ENCODE data around the gene PPP1R16B.

Gene PPP1R16B

GRCh38 chr20:38804221-38804620 is 1.3 kb upstream of the PPP1R16B start:
- no peak for TF ChIP-seq CTCF (conservative IDR thresholded peaks at IDR 0.05; ENCODE audit: low read depth, low read length)
- H4K20me1 ChIP-seq (ENCODE audit: insufficient read depth): no peaks in the 10 kb centered on the region
- H3K4me1 ChIP-seq (ENCODE audit: low read depth, poor library complexity, severe bottlenecking): peaks cover 4% of the 10 kb centered on the region
- no peak overlapping the region for H2AFZ ChIP-seq (ENCODE audit: low read depth)
- H3K27me3 ChIP-seq (ENCODE audit: insufficient read depth, low read depth): no peaks in the 10 kb centered on the region
- no peak overlapping the region for H3K27ac ChIP-seq
- no peaks in the 10 kb centered on the region for H3K79me2 ChIP-seq (ENCODE audit: insufficient read depth, low read depth)
- H3K4me3 ChIP-seq (IDR thresholded peaks at IDR 0.05; ENCODE audit: insufficient read depth, low read depth, low read length): no peak overlapping the region
- no peak overlapping the region for H3K4me2 ChIP-seq
- H3K36me3 ChIP-seq (ENCODE audit: insufficient read depth): no peaks in the 10 kb centered on the region
- H3K9ac ChIP-seq: no peak overlapping the region

- Histone ChIP-seq H3K79me2 (ENCODE audit: insufficient read depth, low read depth) (no peaks in the 10 kb centered on the region), H3K4me3 (IDR thresholded peaks at IDR 0.05; ENCODE audit: insufficient read depth, low read depth, low read length) (no peak overlapping the region), H3K36me3 (ENCODE audit: insufficient read depth) (no peaks in the 10 kb centered on the region), H4K20me1 (ENCODE audit: insufficient read depth) (no peaks in the 10 kb centered on the region), H3K27ac (no peak overlapping the region), H3K4me1 (ENCODE audit: low read depth, poor library complexity, severe bottlenecking) (peaks cover 4% of the 10 kb centered on the region), H3K9ac (peak overlapping the region; percentile 41; the same call in 1 of the 2 replicates), H2AFZ (ENCODE audit: low read depth) (peak overlapping the region; percentile 99), H3K4me2 (peak overlapping the region; percentile 97), H3K27me3 (ENCODE audit: insufficient read depth, low read depth) (no peaks in the 10 kb centered on the region)
- no peak for TF ChIP-seq CTCF (conservative IDR thresholded peaks at IDR 0.05; ENCODE audit: low read depth, low read length)
These were observed 605 bp upstream of the PPP1R16B start for GRCh38 chr20:38804682-38805501.

GRCh38 chr20:38805958-38806854 is 709 bp downstream of the PPP1R16B start:
- Histone ChIP-seq H3K4me1 (ENCODE audit: low read depth, poor library complexity, severe bottlenecking) (peaks cover 4% of the 10 kb centered on the region), H3K4me2 (peak overlapping the region; percentile 97), H3K27ac (no peak overlapping the region), H3K4me3 (IDR thresholded peaks at IDR 0.05; ENCODE audit: insufficient read depth, low read depth, low read length) (no peak overlapping the region), H2AFZ (ENCODE audit: low read depth) (peak overlapping the region; percentile 99), H3K9ac (peak overlapping the region; percentile 41; the same call in 1 of the 2 replicates), H3K36me3 (ENCODE audit: insufficient read depth) (no peaks in the 10 kb centered on the region), H3K27me3 (ENCODE audit: insufficient read depth, low read depth) (no peaks in the 10 kb centered on the region), H3K79me2 (ENCODE audit: insufficient read depth, low read depth) (no peaks in the 10 kb centered on the region), H4K20me1 (ENCODE audit: insufficient read depth) (no peaks in the 10 kb centered on the region)
- no peak for TF ChIP-seq CTCF (conservative IDR thresholded peaks at IDR 0.05; ENCODE audit: low read depth, low read length)

GRCh38 chr20:38806855-38807655 is 1.6 kb downstream of the PPP1R16B start:
- H3K9ac ChIP-seq: no peak overlapping the region
- no peak for TF ChIP-seq CTCF (conservative IDR thresholded peaks at IDR 0.05; ENCODE audit: low read depth, low read length)
- no peaks in the 10 kb centered on the region for H4K20me1 ChIP-seq (ENCODE audit: insufficient read depth)
- no peaks in the 10 kb centered on the region for H3K27me3 ChIP-seq (ENCODE audit: insufficient read depth, low read depth)
- H3K36me3 ChIP-seq (ENCODE audit: insufficient read depth): no peaks in the 10 kb centered on the region
- no peak overlapping the region for H3K4me3 ChIP-seq (IDR thresholded peaks at IDR 0.05; ENCODE audit: insufficient read depth, low read depth, low read length)
- no peaks in the 10 kb centered on the region for H3K79me2 ChIP-seq (ENCODE audit: insufficient read depth, low read depth)
- peaks cover 4% of the 10 kb centered on the region for H3K4me1 ChIP-seq (ENCODE audit: low read depth, poor library complexity, severe bottlenecking)
- no peak overlapping the region for H2AFZ ChIP-seq (ENCODE audit: low read depth)
- H3K27ac ChIP-seq: no peak overlapping the region
- peak overlapping the region; percentile 97; the same call in 1 of the 2 replicates for H3K4me2 ChIP-seq
